Measurements from ENCODE around the gene CNTD1.

GRCh38 chr17:42853597-42853967 lies 54.9 kb downstream of the CNTD1 start:
- TF ChIP-seq CTCF (conservative IDR thresholded peaks at IDR 0.05; ENCODE audit: low read length) (no peak), EZH2phosphoT487 (IDR thresholded peaks at IDR 0.05; ENCODE audit: borderline replicate concordance, low read depth, low read length) (no peak)

All from OCI-LY7 (cell line).